ENCODE measurements around the gene SAMM50. TPM values are rescaled to one million over a fixed set of nuclear protein-coding genes. Genes with fewer than 3 reads are reported as not detected.

The SAMM50 gene
- total RNA-seq, 1 experiment from 2014 or later, result 40.8 TPM

DNA sequence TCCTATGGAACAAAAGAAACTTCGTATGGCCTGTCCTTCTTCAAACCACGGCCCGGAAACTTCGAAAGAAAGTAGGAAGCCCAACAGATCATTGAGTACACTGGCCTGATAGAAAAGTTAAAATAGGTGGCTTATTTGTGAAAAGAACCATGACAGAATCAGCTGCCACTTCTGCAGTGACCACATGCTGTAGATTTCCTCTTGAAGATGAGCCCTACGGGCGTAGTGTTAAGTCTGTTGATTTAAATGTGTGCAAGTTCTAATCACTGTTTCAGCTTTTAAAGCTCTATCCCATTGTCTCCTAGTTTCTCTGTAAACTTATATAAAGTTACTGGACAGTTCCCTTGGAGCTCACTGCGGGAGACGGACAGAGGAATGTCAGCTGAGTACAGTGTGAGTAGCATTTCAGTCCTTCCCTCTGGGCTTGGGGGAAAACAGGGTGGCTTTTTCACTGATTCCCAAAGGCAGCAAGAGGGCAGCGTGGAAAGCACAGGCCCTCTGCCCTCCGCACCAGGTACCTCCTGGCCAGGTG, 17.8 kb downstream of the SAMM50 start:
- POLR2A ChIA-PET, result no interaction called here
- CTCF ChIA-PET, result no interaction called here
- Histone ChIP-seq H3K36me3 (ENCODE audit: control insufficient read depth in 1 of 2, insufficient read depth in 2 of 2, low read length in 2 of 2) (peaks cover 28 to 29% of the 10 kb centered on the region in 2 experiments; a peak in 3 of 4 replicates), H3K4me2 (ENCODE audit: low read length) (no peak overlapping the region), H3K4me1 (ENCODE audit: control insufficient read depth in 1 of 2, insufficient read depth in 2 of 2, low read length in 2 of 2) (no peaks in the 10 kb centered on the region), H3K4me3 (replicated peaks in 1 of 2; ENCODE audit: low read depth in 1 of 2, low read length in 2 of 2) (no peak overlapping the region), H3K9me2 (ENCODE audit: insufficient read depth) (no peaks in the 10 kb centered on the region), H3K9me3 (ENCODE audit: control insufficient read depth in 1 of 2, insufficient read depth in 1 of 2, low read depth in 1 of 2, low read length in 2 of 2) (no peaks in the 10 kb centered on the region), H3K27ac (ENCODE audit: low read depth, low read length) (no peak overlapping the region), H2AFZ (ENCODE audit: low read depth, low read length, poor library complexity, severe bottlenecking) (no peak overlapping the region), H3K27me3 (ENCODE audit: insufficient read depth, low read length) (no peaks in the 10 kb centered on the region), H4K20me1 (ENCODE audit: insufficient read depth) (no peaks in the 10 kb centered on the region), H3K79me2 (ENCODE audit: insufficient read depth, low read length) (no peaks in the 10 kb centered on the region), H3K9ac (ENCODE audit: low read length) (no peak overlapping the region)
- RAD21 ChIA-PET (ENCODE audit: low non-redundant PET in 1 of 2, low total read pairs in 2 of 2, uncharacterized antibody in 2 of 2, unreplicated experiment in 2 of 2), result no interaction called here
- BruUV-seq (replicated peaks), result no TSS peak
- TF ChIP-seq EZH2phosphoT487 (IDR thresholded peaks at IDR 0.05; ENCODE audit: borderline replicate concordance), result no peak
- no peak for TF ChIP-seq RAD21 (IDR thresholded peaks at IDR 0.05; ENCODE audit: low read depth)
- no peak for TF ChIP-seq ATF3 (IDR thresholded peaks at IDR 0.05)
- TF ChIP-seq EGR1 (IDR thresholded peaks at IDR 0.05; ENCODE audit: low read depth), result no peak
- no peak for TF ChIP-seq FOSL1 (IDR thresholded peaks at IDR 0.05; ENCODE audit: low read depth)
- TF ChIP-seq POLR2AphosphoS5 (IDR thresholded peaks at IDR 0.05; ENCODE audit: low read depth, low read length), result no peak
- TF ChIP-seq EZH2 (IDR thresholded peaks at IDR 0.05), result no peak
- intact Hi-C loops (cut with micrococcal nuclease), result no loop called here
- DNase-seq (ENCODE audit: low read depth, low spot score), result no peak
- no peak for ATAC-seq

- Histone ChIP-seq H3K4me2 (ENCODE audit: low read length) (no peak overlapping the region), H3K79me2 (ENCODE audit: insufficient read depth, low read length) (no peaks in the 10 kb centered on the region), H3K4me3 (replicated peaks in 1 of 2; ENCODE audit: low read depth in 1 of 2, low read length in 2 of 2) (no peak overlapping the region), H3K9me2 (ENCODE audit: insufficient read depth) (no peaks in the 10 kb centered on the region), H3K27ac (ENCODE audit: low read depth, low read length) (no peak overlapping the region), H3K4me1 (ENCODE audit: control insufficient read depth in 1 of 2, insufficient read depth in 2 of 2, low read length in 2 of 2) (no peaks in the 10 kb centered on the region), H2AFZ (ENCODE audit: low read depth, low read length, poor library complexity, severe bottlenecking) (no peak overlapping the region), H3K9ac (ENCODE audit: low read length) (no peak overlapping the region), H3K36me3 (ENCODE audit: control insufficient read depth in 1 of 2, insufficient read depth in 2 of 2, low read length in 2 of 2) (peaks cover 23 to 29% of the 10 kb centered on the region in 2 experiments; a peak in 3 of 4 replicates), H3K9me3 (ENCODE audit: control insufficient read depth in 1 of 2, insufficient read depth in 1 of 2, low read depth in 1 of 2, low read length in 2 of 2) (no peaks in the 10 kb centered on the region), H3K27me3 (ENCODE audit: insufficient read depth, low read length) (no peaks in the 10 kb centered on the region), H4K20me1 (ENCODE audit: insufficient read depth) (no peaks in the 10 kb centered on the region)
- no TSS peak for BruUV-seq (replicated peaks)
- TF ChIP-seq FOSL1 (IDR thresholded peaks at IDR 0.05; ENCODE audit: low read depth) (no peak), SRF (IDR thresholded peaks at IDR 0.05; ENCODE audit: low read depth) (no peak), TCF7L2 (IDR thresholded peaks at IDR 0.05; ENCODE audit: borderline replicate concordance, extremely low read depth, insufficient read depth, insufficient read length) (no peak), CBX3 (IDR thresholded peaks at IDR 0.05; ENCODE audit: low read depth) (no peak), EZH2 (IDR thresholded peaks at IDR 0.05) (no peak), EZH2phosphoT487 (IDR thresholded peaks at IDR 0.05; ENCODE audit: borderline replicate concordance) (no peak), EGR1 (IDR thresholded peaks at IDR 0.05; ENCODE audit: low read depth) (no peak), ZFX (IDR thresholded peaks at IDR 0.05) (no peak), YY1 (IDR thresholded peaks at IDR 0.05; ENCODE audit: extremely low read depth, insufficient replicate concordance, low read depth, low read length) (no peak), ELF1 (IDR thresholded peaks at IDR 0.05; ENCODE audit: borderline replicate concordance, low read depth) (no peak), RAD21 (IDR thresholded peaks at IDR 0.05; ENCODE audit: low read depth) (no peak)
- TF ChIP-seq, protein P1, sequence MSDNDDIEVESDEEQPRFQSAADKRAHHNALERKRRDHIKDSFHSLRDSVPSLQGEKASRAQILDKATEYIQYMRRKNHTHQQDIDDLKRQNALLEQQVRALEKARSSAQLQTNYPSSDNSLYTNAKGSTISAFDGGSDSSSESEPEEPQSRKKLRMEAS (IDR thresholded peaks at IDR 0.05), result no peak
- POLR2A ChIA-PET, result no interaction called here
- DNase-seq (ENCODE audit: low read depth, low spot score), result no peak
- intact Hi-C loops (cut with micrococcal nuclease), result no loop called here
- RAD21 ChIA-PET (ENCODE audit: low non-redundant PET in 1 of 2, low total read pairs in 2 of 2, uncharacterized antibody in 2 of 2, unreplicated experiment in 2 of 2), result no interaction called here
- CTCF ChIA-PET, result no interaction called here
- no peak for ATAC-seq
Observed at GRCh38 chr22:43974028-43974545, 18.8 kb downstream of the SAMM50 start.
